IMR-90 (cell line): ENCODE measurements around the gene GDF15. TPM values are rescaled to one million over a fixed set of nuclear protein-coding genes. Genes with fewer than 3 reads are reported as not detected.
A peak's percentile ranks its signal among the peaks of the same experiment; 100 is the strongest.

Source experiments
- ATAC-seq: fragments of 200-7000 bp; cut with Tn5 transposase; 2 replicates; pipeline ENCODE4 v1.9.1; 2020; ENCODE audit warnings: low read depth, mild to moderate bottlenecking, moderate library complexity
- BruUV-seq: library from RNA; stranded (reverse); fragments of 400-500 nt; replicated peaks from 2 replicates; lab custom pipeline; 2021; lab: Mats Ljungman, UMichigan
- CTCF ChIA-PET: fragments of 300-600 bp; formaldehyde crosslinking; extraction: SDS; loops from one replicate; lab custom pipeline; 2021; ENCODE audit warnings: antibody characterized with exemption; lab: Yijun Ruan, JAX
- POLR2A ChIA-PET: fragments of 300-600 bp; sonication (Branson Sonifier 250); formaldehyde crosslinking; loops from one replicate; lab custom pipeline; 2022; ENCODE audit warnings: antibody characterized with exemption; ENCODE audit not compliant: unreplicated experiment; lab: Charles Lee
- DNase-seq: peaks from one replicate; pipeline ENCODE4 v3.0.0; 2013
- H2AFZ ChIP-seq: replicated peaks from 2 replicates; pipeline ENCODE3; 2013; ENCODE audit warnings: low read length, mild to moderate bottlenecking; ENCODE audit not compliant: poor library complexity
- H2AK5ac ChIP-seq: 2 replicates; pipeline ENCODE4 v1.6.1; 2013; ENCODE audit warnings: low read depth, low read length, inconsistent platforms
- H2AK9ac ChIP-seq: replicated peaks from 2 replicates; pipeline ENCODE3; 2013; ENCODE audit warnings: mild to moderate bottlenecking, low read depth, low read length, moderate library complexity; ENCODE audit not compliant: poor library complexity
- H2BK120ac ChIP-seq: 2 replicates; pipeline ENCODE4 v1.6.1; 2013; ENCODE audit warnings: low read depth, low read length, inconsistent platforms
- H2BK15ac ChIP-seq: 3 replicates; pipeline ENCODE4 v1.6.1; 2013; ENCODE audit warnings: low read depth, low read length, inconsistent platforms
- H2BK20ac ChIP-seq: 2 replicates; pipeline ENCODE4 v1.6.1; 2013; ENCODE audit warnings: low read depth, mild to moderate bottlenecking, inconsistent platforms, low read length, moderate library complexity
- H2BK5ac ChIP-seq: 2 replicates; pipeline ENCODE4 v1.6.1; 2013; ENCODE audit warnings: mild to moderate bottlenecking, low read depth, low read length, inconsistent platforms; ENCODE audit not compliant: poor library complexity, severe bottlenecking
- H3K14ac ChIP-seq: replicated peaks from 2 replicates; pipeline ENCODE4 v1.6.1; 2013; ENCODE audit warnings: low read depth, low read length, inconsistent platforms
- H3K18ac ChIP-seq: 2 replicates; pipeline ENCODE4 v1.6.1; 2013; ENCODE audit warnings: low read depth, low read length, control low read depth
- H3K23ac ChIP-seq: 2 replicates; pipeline ENCODE4 v1.6.1; 2013; ENCODE audit warnings: low read depth, low read length, inconsistent platforms
- H3K27ac ChIP-seq: 2 replicates; pipeline ENCODE4 v1.5.1; 2013; ENCODE audit warnings: mild to moderate bottlenecking, control low read depth, low read length; ENCODE audit not compliant: insufficient read depth
- H3K27me3 ChIP-seq: 2 replicates; pipeline ENCODE4 v1.6.1; 2013; ENCODE audit warnings: low read length; ENCODE audit not compliant: control insufficient read depth, insufficient read depth
- H3K36me3 ChIP-seq: 2 replicates; pipeline ENCODE4 v1.6.1; 2013; ENCODE audit warnings: low read length, mixed read lengths; ENCODE audit not compliant: control insufficient read depth, insufficient read depth
- H3K4ac ChIP-seq: 2 replicates; pipeline ENCODE4 v1.6.1; 2013; ENCODE audit warnings: low read depth, low read length, inconsistent platforms
- H3K4me1 ChIP-seq: 2 replicates; pipeline ENCODE4 v1.6.1; 2013; ENCODE audit warnings: low read length, mixed read lengths; ENCODE audit not compliant: control insufficient read depth, insufficient read depth
- H3K4me2 ChIP-seq: 2 replicates; pipeline ENCODE4 v1.6.1; 2013; ENCODE audit warnings: low read depth, mild to moderate bottlenecking, control low read depth, low read length, moderate library complexity
- H3K4me3 ChIP-seq: 2 replicates; pipeline ENCODE4 v1.5.1; 2013; ENCODE audit warnings: low read depth, mild to moderate bottlenecking, control low read depth, low read length, moderate library complexity; ENCODE audit not compliant: insufficient read depth
- H3K56ac ChIP-seq: 2 replicates; pipeline ENCODE4 v1.6.1; 2013; ENCODE audit warnings: low read length, inconsistent platforms; ENCODE audit not compliant: insufficient read depth; ENCODE audit errors: extremely low read depth
- H3K79me1 ChIP-seq, 2 experiments: 2 replicates each; pipeline ENCODE4 v1.6.1; 2013; ENCODE audit warnings: low read length in 2 of 2, inconsistent platforms in 1 of 2, low read depth in 1 of 2
- H3K9ac ChIP-seq: 2 replicates; pipeline ENCODE4 v1.6.1; 2013; ENCODE audit warnings: low read depth, low read length, control low read depth
- H3K9me1 ChIP-seq: 2 replicates; pipeline ENCODE4 v1.6.1; 2013; ENCODE audit warnings: low read length, inconsistent platforms; ENCODE audit not compliant: insufficient read depth
- H3K9me3 ChIP-seq: 2 replicates; pipeline ENCODE4 v1.6.1; 2013; ENCODE audit warnings: low read length; ENCODE audit not compliant: control insufficient read depth, insufficient read depth
- H4K20me1 ChIP-seq: 2 replicates; pipeline ENCODE4 v1.6.1; 2013; ENCODE audit warnings: low read length, inconsistent platforms; ENCODE audit not compliant: insufficient read depth
- H4K5ac ChIP-seq: 2 replicates; pipeline ENCODE4 v1.6.1; 2013; ENCODE audit warnings: mild to moderate bottlenecking, low read depth, low read length, control low read depth
- H4K8ac ChIP-seq, 2 experiments: 2 replicates each; pipeline ENCODE4 v1.6.1; 2013; ENCODE audit warnings: low read depth in 2 of 2, low read length in 2 of 2, control low read depth in 1 of 2, inconsistent platforms in 1 of 2
- H4K91ac ChIP-seq: 2 replicates; pipeline ENCODE4 v1.6.1; 2013; ENCODE audit warnings: low read depth, low read length, inconsistent platforms; ENCODE audit not compliant: insufficient read depth
- BHLHE40 ChIP-seq: fragments of 150-350 bp; IDR thresholded peaks from 2 replicates; pipeline ENCODE4 v1.6.1; 2016; ENCODE audit warnings: mild to moderate bottlenecking, low read depth, low read length
- CEBPB ChIP-seq: IDR thresholded peaks from 2 replicates; pipeline ENCODE4 v1.6.1; 2012; ENCODE audit warnings: low read depth, low read length, improper control_type of control experiment
- FOS ChIP-seq: fragments of 150-350 bp; IDR thresholded peaks from 2 replicates; pipeline ENCODE4 v1.6.1; 2016; ENCODE audit warnings: low read depth, low read length
- MAFK ChIP-seq: IDR thresholded peaks from 2 replicates; pipeline ENCODE4 v1.6.1; 2012; ENCODE audit warnings: low read depth, low read length, improper control_type of control experiment
- MAZ ChIP-seq: IDR thresholded peaks from 2 replicates; pipeline ENCODE4 v1.6.1; 2012; ENCODE audit warnings: low read depth, mild to moderate bottlenecking, low read length, improper control_type of control experiment, moderate library complexity, borderline replicate concordance
- NFE2L2 ChIP-seq: fragments of 150-350 bp; IDR thresholded peaks from 2 replicates; pipeline ENCODE4 v1.6.1; 2016; ENCODE audit warnings: low read depth, mild to moderate bottlenecking, low read length
- POLR2A ChIP-seq: IDR thresholded peaks from 2 replicates; pipeline ENCODE4 v1.6.1; 2012; ENCODE audit warnings: mild to moderate bottlenecking, low read depth, low read length
- RAD21 ChIP-seq: IDR thresholded peaks from 2 replicates; pipeline ENCODE4 v1.6.1; 2012; ENCODE audit warnings: low read length, improper control_type of control experiment
- RFX5 ChIP-seq: IDR thresholded peaks from 2 replicates; pipeline ENCODE4 v1.8.0; 2012; ENCODE audit warnings: low read depth, mild to moderate bottlenecking, low read length, moderate library complexity
- USF2 ChIP-seq: fragments of 150-350 bp; IDR thresholded peaks from 2 replicates; pipeline ENCODE4 v1.6.1; 2017; ENCODE audit warnings: mild to moderate bottlenecking, antibody characterized with exemption, low read length, low read depth
- WGBS, 2 experiments: methylation state at CpG; one replicate each; pipeline versions ENCODE4 v1.1.5 to v1.1.7; 2013; ENCODE audit warnings: missing lambda C conversion rate in 2 of 2; ENCODE audit not compliant: insufficient read length in 1 of 2; ENCODE audit errors: extremely low coverage in 2 of 2; 5-methylcytosine and 5-hydroxymethylcytosine counted together
- dilution Hi-C: fragments of 300-500 bp; cut with HindIII; formaldehyde crosslinking; loops from one replicate; pipeline ENCODE4 v1.14.3; 2018; ENCODE audit warnings: low sequenced_read_pairs; ENCODE audit not compliant: unreplicated experiment
- in situ Hi-C: fragments of 300-500 bp; cut with MboI; formaldehyde crosslinking; loops from 3 replicates; pipeline ENCODE4 v1.14.3; 2019; ENCODE audit warnings: low sequenced_read_pairs, inconsistent platforms, mixed read lengths
- intact Hi-C: fragments of 100-400 bp; cut with micrococcal nuclease; formaldehyde crosslinking; loops from 2 replicates; pipeline ENCODE4 v1.10.0; 2022
- polyA plus RNA-seq, 3 experiments: library from polyadenylated mRNA; depleted of rRNA; stranded (reverse); fragments of >200 nt; gene quantifications; 2 replicates each; pipeline ENCODE4 v1.2.3, GENCODE V29; 2012; ENCODE audit warnings: low replicate concordance in 1 of 3
- total RNA-seq: library from RNA; depleted of rRNA; stranded (reverse); fragments of >200 nt; gene quantifications from 2 replicates; pipeline ENCODE4 v1.2.3, GENCODE V29; 2012

GDF15 gene
- total and polyA plus RNA-seq, 2 of the 4 experiments (the other 2 are of a cell fraction) = 5.6 to 49.8 TPM

DNA sequence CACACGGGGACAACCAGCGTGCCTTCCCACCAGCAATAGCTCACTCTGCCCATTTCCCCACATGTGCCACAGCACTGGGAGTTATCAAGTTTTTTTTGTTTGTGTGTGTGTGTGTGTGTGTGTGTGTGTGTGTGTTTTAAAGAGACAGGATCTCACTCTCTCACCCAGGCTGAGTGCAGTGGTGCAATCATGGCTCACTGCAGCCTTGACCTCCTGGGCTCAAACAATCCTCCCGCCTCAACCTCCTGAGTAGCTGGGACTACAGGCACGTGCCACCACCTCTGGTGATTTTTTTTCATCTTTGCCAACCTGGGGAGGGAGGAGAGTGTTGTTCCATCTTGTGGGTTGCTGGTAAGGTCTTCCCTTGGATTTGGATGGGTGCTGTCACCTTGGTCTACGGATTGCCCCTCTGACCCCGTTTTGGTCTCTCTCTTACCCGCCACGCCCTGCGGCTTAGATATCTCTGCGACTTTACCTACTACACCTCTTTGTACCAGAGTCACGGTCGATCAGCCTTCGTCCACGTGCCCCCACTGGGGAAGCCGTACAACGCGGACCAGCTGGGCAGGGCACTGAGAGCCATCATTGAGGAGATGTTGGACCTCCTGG, 22.9 kb upstream of the GDF15 start:
- peak overlapping the region; percentile 100 for H4K91ac ChIP-seq
- peak overlapping the region; percentile 90 to 97; a peak in 3 of 4 replicates for H4K8ac ChIP-seq
- H2AK9ac ChIP-seq = peak overlapping the region; percentile 13
- intact Hi-C loops (no loop called here), in situ Hi-C loops (no loop called here), dilution Hi-C loops (no loop called here)
- peak overlapping the region; percentile 63; the same call in 1 of the 2 replicates for H3K23ac ChIP-seq
- peak overlapping the region; percentile 96; the same call in 1 of the 2 replicates for H3K27ac ChIP-seq
- H3K4me2 ChIP-seq = no peak overlapping the region
- 100% methylated on average over 2 of the region's 17 CpGs; no CpG with 5 or more reads in 1 of the 2 experiments for WGBS, 2 experiments
- H4K5ac ChIP-seq = peak overlapping the region; percentile 4; the same call in 1 of the 2 replicates
- peak overlapping the region; percentile 42 for H3K18ac ChIP-seq
- DNase-seq (no peak), ATAC-seq (no peak)
- H2BK20ac ChIP-seq = peak overlapping the region; percentile 98
- H2AK5ac ChIP-seq = peak overlapping the region; percentile 82; the same call in 1 of the 2 replicates
- H3K79me1 ChIP-seq = peaks cover 0 to 28% of the 10 kb centered on the region in 2 experiments; a peak in 2 of 4 replicates
- H2BK120ac ChIP-seq = peak overlapping the region; percentile 100
- CTCF ChIA-PET = no interaction called here
- H3K9ac ChIP-seq = no peak overlapping the region
- H3K27me3 ChIP-seq = no peaks in the 10 kb centered on the region
- peaks cover 22% of the 10 kb centered on the region for H3K36me3 ChIP-seq
- no peaks in the 10 kb centered on the region for H3K9me3 ChIP-seq
- H2AFZ ChIP-seq = peak overlapping the region; percentile 8
- H3K14ac ChIP-seq = peak overlapping the region; percentile 49
- H2BK5ac ChIP-seq = peak overlapping the region; percentile 99
- peaks cover 10% of the 10 kb centered on the region for H3K4me1 ChIP-seq
- H2BK15ac ChIP-seq = peak overlapping the region; percentile 91; the same call in 2 of the 3 replicates
- no peak overlapping the region for H3K56ac ChIP-seq
- peaks cover 9% of the 10 kb centered on the region for H3K9me1 ChIP-seq
- H3K4ac ChIP-seq = peak overlapping the region; percentile 100
- H4K20me1 ChIP-seq = no peaks in the 10 kb centered on the region
- TF ChIP-seq RFX5 (no peak), MAFK (no peak), NFE2L2 (no peak), USF2 (no peak), BHLHE40 (no peak), RAD21 (no peak), POLR2A (no peak), MAZ (no peak), CEBPB (no peak), FOS (no peak)
- H3K4me3 ChIP-seq = no peak overlapping the region
- POLR2A ChIA-PET = interaction anchor here (0.5 kb wide), 1 partner anchor 23 kb away, joined by 3 read pairs; the partner anchor contains the start of gene GDF15
- BruUV-seq = no TSS peak
